HG03064 (cell line): ENCODE results near the gene AOX1.
"Not testable (repeated sequence)": the region's sequence is repeated elsewhere in the genome, so short reads cannot be mapped to it uniquely, and the experiment has no call there.

Experiments used
- ATAC-seq: cut with Tn5 transposase; IDR thresholded peaks from one replicate; pipeline ENCODE4 v1.9.1; 2021; ENCODE audit warnings: low read depth; ENCODE audit not compliant: unreplicated experiment

AOX1 gene

DNA sequence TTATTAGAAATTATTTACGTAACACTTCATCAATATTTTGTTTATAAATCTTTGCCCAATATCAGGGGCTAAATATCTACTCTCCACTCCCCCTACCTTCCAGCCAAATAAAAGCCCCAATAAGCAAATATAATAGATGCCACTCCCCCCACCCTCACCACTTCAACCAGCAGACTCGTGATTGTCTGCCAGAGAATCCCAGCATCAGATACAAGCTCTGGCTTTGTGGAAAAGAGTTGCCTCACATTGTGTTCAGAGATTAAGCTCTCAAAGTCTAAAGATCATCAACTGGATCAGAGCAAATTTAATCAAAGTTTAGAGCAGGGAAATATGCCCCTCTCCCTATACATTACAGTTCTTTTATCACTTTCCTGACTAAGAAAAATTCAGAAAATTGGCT is 39.5 kb downstream of the AOX1 start:
- ATAC-seq = no peak

DNA sequence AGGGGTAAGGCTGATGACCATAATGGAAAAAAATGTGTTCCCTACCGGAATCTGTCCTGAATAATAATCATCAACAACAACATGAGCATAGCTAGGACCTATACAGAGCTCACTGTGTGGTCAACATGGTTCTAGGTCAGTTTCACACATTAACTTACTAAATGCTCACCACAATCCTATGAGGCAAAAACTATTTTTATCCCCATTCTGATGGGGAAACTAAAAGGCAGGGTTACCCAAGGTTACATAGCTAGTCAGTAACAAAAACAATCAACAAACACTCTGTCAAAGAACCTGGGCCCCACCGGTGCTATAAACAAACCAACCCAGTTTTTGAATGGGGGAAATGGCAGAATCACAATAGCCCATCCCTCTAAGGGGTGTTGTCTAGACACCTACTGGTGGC is 40.1 kb downstream of the AOX1 start:
- ATAC-seq = no peak

GRCh38 chr2:200627110-200627770 is 41.4 kb downstream of the AOX1 start:
- no peak for ATAC-seq

- ATAC-seq = not testable (repeated sequence)
These were observed 42.6 kb downstream of the AOX1 start for GRCh38 chr2:200628461-200628860.

DNA sequence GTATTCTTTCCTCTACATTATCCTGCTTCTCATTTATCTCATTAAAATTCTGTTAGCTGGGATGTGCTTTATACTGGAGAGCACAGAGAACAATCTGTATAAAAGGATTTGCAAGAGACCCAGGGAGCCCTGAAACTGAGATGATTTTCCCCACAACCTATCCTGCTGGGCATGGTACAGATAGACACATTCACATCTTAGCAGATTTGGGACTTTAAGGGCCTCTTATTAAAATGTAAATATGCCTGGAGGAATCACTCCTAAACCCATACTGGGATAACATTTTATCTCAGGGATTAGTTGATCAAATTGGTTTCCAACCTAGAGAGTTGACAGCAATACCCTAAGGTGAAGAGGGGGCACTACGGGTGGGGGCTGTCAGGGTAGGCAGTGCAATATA is 45.5 kb downstream of the AOX1 start:
- no peak for ATAC-seq

GRCh38 chr2:200634231-200634964 is 48.6 kb downstream of the AOX1 start:
- ATAC-seq = no peak

DNA sequence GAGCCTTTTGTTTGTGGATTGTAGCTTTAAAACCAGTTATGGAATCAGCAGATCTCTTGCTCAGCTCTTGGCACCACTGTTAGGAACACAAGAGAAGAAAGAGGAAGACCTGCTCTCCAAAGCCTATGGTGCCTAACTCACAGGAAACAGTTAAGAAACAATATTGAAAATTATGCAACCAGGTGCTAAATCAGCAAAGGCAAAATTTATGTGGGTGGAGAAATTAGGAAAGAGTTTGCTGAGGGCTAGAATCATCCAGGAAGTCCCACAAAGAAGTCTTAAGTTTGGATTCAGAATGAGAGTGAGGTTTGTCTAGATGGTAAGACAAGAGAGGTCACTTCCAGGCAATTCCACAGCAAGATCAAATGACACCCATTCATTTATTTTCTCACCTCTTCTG is 49.4 kb downstream of the AOX1 start:
- no peak for ATAC-seq

DNA sequence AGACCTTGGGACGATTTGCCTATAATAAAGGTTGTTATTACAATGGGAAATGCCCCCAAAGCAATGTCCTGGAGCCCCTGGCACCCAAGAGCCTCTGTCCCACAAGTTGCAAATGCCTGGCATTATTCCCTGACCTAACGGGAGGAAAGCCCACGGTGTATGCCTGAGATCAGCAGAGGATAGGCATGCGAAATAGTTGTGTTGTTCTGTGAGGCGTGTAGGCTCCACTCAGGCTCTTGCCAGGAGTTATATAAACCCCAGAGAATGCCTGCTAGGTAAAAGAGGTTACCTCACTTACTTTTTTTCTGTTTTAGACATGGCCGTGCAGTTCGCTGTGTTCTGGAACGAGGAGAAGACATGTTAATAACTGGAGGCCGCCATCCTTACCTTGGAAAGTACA is 52.1 kb downstream of the AOX1 start:
- ATAC-seq = no peak

GRCh38 chr2:200640176-200640575 is 54.4 kb downstream of the AOX1 start:
- no peak for ATAC-seq

- no peak for ATAC-seq
These were observed 55.1 kb downstream of the AOX1 start for GRCh38 chr2:200640901-200641300.

DNA sequence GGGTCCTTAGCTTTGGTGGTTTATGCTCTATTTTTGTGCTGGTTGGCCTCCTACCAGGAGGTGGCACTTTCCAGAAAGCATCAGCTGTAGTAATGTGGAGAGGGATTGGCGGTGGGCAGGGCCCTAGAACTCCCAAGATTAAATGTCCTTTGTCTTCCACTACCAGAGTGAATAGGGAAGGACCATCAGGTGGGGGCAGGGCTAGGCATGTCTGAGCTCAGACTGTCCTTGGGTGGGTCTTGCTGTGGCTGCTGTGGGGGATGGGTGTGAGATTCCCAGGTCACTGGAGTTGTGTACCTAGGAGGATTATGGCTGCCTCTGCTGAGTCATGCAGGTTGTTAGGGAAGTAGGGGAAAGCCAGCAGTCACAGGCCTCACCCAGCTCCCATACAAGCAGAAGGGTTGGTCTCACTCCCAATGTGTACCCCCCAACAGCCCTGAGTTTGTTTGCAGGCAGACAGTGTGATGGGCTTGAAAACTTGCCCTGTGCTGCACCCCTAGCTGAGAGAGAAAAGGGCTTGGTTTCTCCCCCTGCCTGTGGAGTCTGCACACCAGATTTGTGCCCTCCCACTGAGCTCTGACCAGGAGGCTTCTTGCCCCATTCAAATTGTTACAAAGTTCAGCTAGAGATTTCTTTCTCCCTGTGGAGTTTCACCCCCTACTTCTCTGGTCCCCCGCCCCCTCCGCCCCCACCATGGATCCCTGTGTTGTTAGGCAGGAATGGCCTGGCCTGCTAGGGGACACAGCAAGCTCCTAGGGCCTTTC is 62.9 kb downstream of the AOX1 start:
- ATAC-seq = not testable (repeated sequence)

GRCh38 chr2:200649724-200650123 is 63.9 kb downstream of the AOX1 start:
- ATAC-seq = no peak

GRCh38 chr2:200650195-200650594 is 64.4 kb downstream of the AOX1 start:
- ATAC-seq = no peak

- no peak for ATAC-seq
These were observed 66.3 kb downstream of the AOX1 start for GRCh38 chr2:200652158-200652557.

DNA sequence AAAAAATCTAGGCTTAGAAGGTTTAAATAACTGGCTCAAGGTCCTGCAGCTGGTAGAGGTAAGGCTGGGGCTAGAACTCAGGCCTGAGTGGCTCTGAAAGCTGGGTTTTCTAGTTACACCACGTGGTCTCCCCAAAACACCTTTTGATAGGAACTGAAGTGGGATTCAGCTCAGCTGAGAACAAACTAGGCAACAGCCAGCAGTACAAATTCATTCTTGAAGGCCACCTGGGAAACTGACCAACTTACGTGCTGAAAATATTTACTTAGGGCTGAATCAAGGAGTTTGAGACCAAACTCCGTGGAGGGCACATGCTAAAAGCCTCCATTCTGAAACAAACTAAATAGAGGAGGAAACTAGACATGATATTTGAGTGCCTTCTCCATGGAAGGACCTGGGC is 67.2 kb downstream of the AOX1 start:
- no peak for ATAC-seq

GRCh38 chr2:200654823-200655222 is 69.0 kb downstream of the AOX1 start:
- no peak for ATAC-seq

DNA sequence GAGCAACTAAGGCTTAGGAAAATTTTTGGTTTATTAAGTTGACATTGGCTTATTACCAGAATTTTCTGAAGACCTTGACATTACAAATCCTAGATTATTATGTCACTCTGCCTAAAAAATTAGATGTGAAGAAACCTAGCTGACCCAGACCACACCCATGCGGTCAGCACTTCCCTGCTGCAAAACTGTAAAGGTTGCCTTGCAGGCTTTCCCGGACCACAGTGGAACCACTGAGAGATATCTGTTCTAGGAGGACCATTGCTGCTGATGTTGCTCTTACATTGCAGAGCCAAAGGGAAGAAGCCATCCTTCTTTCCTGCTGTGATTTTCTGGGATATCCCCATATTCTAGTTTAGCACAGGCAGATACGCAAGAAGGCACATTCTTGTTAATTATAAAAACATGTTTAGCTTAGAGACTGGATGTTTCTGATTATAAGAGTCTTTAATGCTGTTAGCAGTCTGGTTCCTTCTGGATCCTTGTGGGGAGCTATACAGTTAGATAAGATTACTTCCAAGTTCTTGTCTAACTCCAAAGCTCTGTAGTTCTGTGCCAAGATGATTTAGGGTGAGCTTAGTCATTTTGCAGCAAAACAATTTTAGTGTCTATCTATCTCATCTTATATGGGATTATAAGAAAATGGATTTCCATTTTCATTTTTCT is 70.2 kb downstream of the AOX1 start:
- ATAC-seq = no peak

- ATAC-seq = no peak
These were observed 72.6 kb downstream of the AOX1 start for GRCh38 chr2:200658278-200658864.

- ATAC-seq = no peak
These were observed 73.6 kb downstream of the AOX1 start for GRCh38 chr2:200659410-200659809.

DNA sequence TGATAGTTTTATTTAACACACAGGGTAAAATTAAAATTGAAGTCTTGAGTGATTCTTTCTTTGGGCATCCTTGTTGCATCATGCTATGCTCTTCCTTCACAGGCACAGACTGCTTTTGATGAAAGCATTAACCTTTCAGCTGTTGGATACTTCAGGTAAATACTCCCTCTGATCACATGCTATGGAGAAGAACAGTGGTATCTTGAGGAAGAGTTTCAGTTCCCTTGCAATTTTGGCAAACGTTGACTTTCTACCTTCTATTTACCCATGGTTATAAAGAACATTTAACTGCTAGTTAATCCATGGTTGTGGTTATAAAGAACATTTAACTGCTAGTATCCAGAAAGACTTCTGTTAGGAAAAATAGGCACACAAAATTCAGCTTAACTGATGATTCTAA is 75.7 kb downstream of the AOX1 start:
- ATAC-seq = no peak

GRCh38 chr2:200662727-200663126 is 76.9 kb downstream of the AOX1 start:
- no peak for ATAC-seq
